Esophagus squamous epithelium (tissue), 5 donors: Measurements from ENCODE around the gene GID8. TPM values are rescaled to one million over a fixed set of nuclear protein-coding genes. Genes with fewer than 3 reads are reported as not detected.

Experiments used
- DNase-seq: peaks from one replicate; lab custom pipeline; 2025; lab: John Stamatoyannopoulos, UW
- H3K27ac ChIP-seq, 4 donors: fragments of 200-600 bp; sonication (generic); one replicate each; pipeline ENCODE4 v1.5.1; 2016 to 2019; ENCODE audit warnings: mild to moderate bottlenecking in 1 of 4
- H3K27me3 ChIP-seq, 4 donors: fragments of 200-600 bp; sonication (generic); 1 replicate in 3 of 4; 2 replicates in 1 of 4; pipeline versions ENCODE4 v1.5.1 to v1.6.0; 2017 to 2021; ENCODE audit warnings: antibody characterized with exemption in 1 of 4
- H3K36me3 ChIP-seq, 3 donors: fragments of 200-600 bp; sonication (generic); one replicate each; pipeline ENCODE4 v1.5.1; 2016 to 2019
- H3K4me1 ChIP-seq, 3 donors: fragments of 200-600 bp; sonication (generic); one replicate each; pipeline ENCODE4 v1.5.1; 2017 to 2019
- H3K4me3 ChIP-seq, 4 donors: fragments of 200-600 bp; sonication (generic); 1 replicate in 3 of 4; 2 replicates in 1 of 4; pipeline ENCODE4 v1.5.1; 2016 to 2019; ENCODE audit warnings: mild to moderate bottlenecking in 2 of 4, moderate library complexity in 1 of 4
- H3K9me3 ChIP-seq, 3 donors: fragments of 200-600 bp; sonication (generic); one replicate each; pipeline ENCODE4 v1.5.1; 2016 to 2019
- CTCF ChIP-seq, 6 experiments: fragments of 450-650 bp in 4 of 6; fragments of 200-600 bp in 2 of 6; sonication (generic) in 2 of 6; IDR thresholded peaks; one replicate each; pipeline ENCODE4 v1.5.1; 2016 to 2019; ENCODE audit warnings: antibody characterized with exemption in 6 of 6, mild to moderate bottlenecking in 4 of 6, moderate library complexity in 4 of 6
- POLR2A ChIP-seq, 4 donors: fragments of 450-650 bp; IDR thresholded peaks; one replicate each; pipeline ENCODE4 v1.6.1; 2017; ENCODE audit warnings: antibody characterized with exemption in 4 of 4, mild to moderate bottlenecking in 4 of 4, moderate library complexity in 3 of 4
- WGBS, 2 donors: methylation state at CpG; one replicate each; pipeline ENCODE4 v1.1.5; 2018; 5-methylcytosine and 5-hydroxymethylcytosine counted together
- intact Hi-C: fragments of 100-400 bp; cut with DNase I; formaldehyde crosslinking; loops from one replicate; pipeline ENCODE4 v1.15.0; 2022
- total RNA-seq, 4 donors: library from RNA; depleted of rRNA; stranded (reverse); fragments of >200 nt; gene quantifications; one replicate each; pipeline ENCODE4 v1.1.0, GENCODE V29; 2016
- donor health status: DM: yes; HTN: yes; CAD: no.

Gene GID8
- total RNA-seq, 4 donors from 2014 or later = 41.0 to 51.2 (median 44.1) TPM

- Histone ChIP-seq H3K9me3 (no peaks in the 10 kb centered on the region), H3K36me3 (no peaks in the 10 kb centered on the region), H3K27ac (no peak overlapping the region), H3K4me3 (no peak overlapping the region), H3K4me1 (peaks cover 4 to 5% (median 5%) of the 10 kb centered on the region in 3 donors), H3K27me3 (peaks cover 0 to 52% (median 3%) of the 10 kb centered on the region in 4 donors)
- intact Hi-C loops = no loop called here
- DNase-seq = no peak
- 84 to 90% methylated on average over 20 to 25 of the region's 27 CpGs for WGBS, 2 donors
- TF ChIP-seq POLR2A (IDR thresholded peaks at IDR 0.05) (no peak), CTCF (IDR thresholded peaks at IDR 0.05) (no peak)
These were observed 29.8 kb downstream of the GID8 start for GRCh38 chr20:62967628-62968351.

GRCh38 chr20:62968378-62969178 is 30.6 kb downstream of the GID8 start:
- intact Hi-C loops = no loop called here
- H3K27ac ChIP-seq = no peak overlapping the region
- DNase-seq = no peak
- H3K4me1 ChIP-seq = peaks cover 6 to 12% (median 7%) of the 10 kb centered on the region in 3 donors
- peaks cover 0 to 60% (median 8%) of the 10 kb centered on the region in 4 donors for H3K27me3 ChIP-seq
- TF ChIP-seq POLR2A (IDR thresholded peaks at IDR 0.05) (no peak), CTCF (IDR thresholded peaks at IDR 0.05) (no peak)
- no peak overlapping the region for H3K4me3 ChIP-seq
- H3K9me3 ChIP-seq = no peaks in the 10 kb centered on the region
- WGBS, 2 donors = 62 to 68% methylated on average over 10 to 20 of the region's 21 CpGs
- no peaks in the 10 kb centered on the region for H3K36me3 ChIP-seq

- peaks cover 0 to 67% (median 11%) of the 10 kb centered on the region in 4 donors for H3K27me3 ChIP-seq
- no peak for DNase-seq
- H3K27ac ChIP-seq = no peak overlapping the region
- 58 to 65% methylated on average over 16 of the region's 16 CpGs for WGBS, 2 donors
- TF ChIP-seq CTCF (IDR thresholded peaks at IDR 0.05) = no peak
- TF ChIP-seq POLR2A (IDR thresholded peaks at IDR 0.05) = no peak
- H3K4me1 ChIP-seq = peaks cover 6 to 14% (median 7%) of the 10 kb centered on the region in 3 donors
- H3K36me3 ChIP-seq = no peaks in the 10 kb centered on the region
- no peaks in the 10 kb centered on the region for H3K9me3 ChIP-seq
- no peak overlapping the region for H3K4me3 ChIP-seq
- intact Hi-C loops = no loop called here
These were observed 31.3 kb downstream of the GID8 start for GRCh38 chr20:62969179-62969760.

GRCh38 chr20:62969939-62970306 is 32.0 kb downstream of the GID8 start:
- no peaks in the 10 kb centered on the region for H3K9me3 ChIP-seq

More at GRCh38 chr20:62969939-62970306, 32.0 kb downstream of the GID8 start:
- Histone ChIP-seq H3K27me3 (peaks cover 0 to 73% (median 14%) of the 10 kb centered on the region in 4 donors), H3K36me3 (no peaks in the 10 kb centered on the region), H3K4me3 (no peak overlapping the region), H3K4me1 (peaks cover 6 to 16% (median 7%) of the 10 kb centered on the region in 3 donors), H3K27ac (no peak overlapping the region)
- DNase-seq = no peak
- 82 to 87% methylated on average over 2 to 5 of the region's 8 CpGs for WGBS, 2 donors
- intact Hi-C loops = no loop called here
- TF ChIP-seq POLR2A (IDR thresholded peaks at IDR 0.05) = no peak
- no peak for TF ChIP-seq CTCF (IDR thresholded peaks at IDR 0.05)
